IPS-15b (cell line): ENCODE results near the gene USF3.

ENCODE experiments used
- H3K27me3 ChIP-seq: one replicate; pipeline ENCODE4 v1.6.1; 2013; ENCODE audit warnings: low read length; ENCODE audit not compliant: control insufficient read depth, insufficient read depth
- H3K36me3 ChIP-seq: one replicate; pipeline ENCODE4 v1.6.1; 2013; ENCODE audit warnings: low read length; ENCODE audit not compliant: control insufficient read depth, insufficient read depth
- H3K4me1 ChIP-seq: one replicate; pipeline ENCODE4 v1.6.1; 2013; ENCODE audit warnings: mild to moderate bottlenecking, low read length; ENCODE audit not compliant: control insufficient read depth, insufficient read depth
- H3K4me3 ChIP-seq: one replicate; pipeline ENCODE4 v1.5.1; 2013; ENCODE audit warnings: low read depth, low read length
- H3K9ac ChIP-seq: one replicate; pipeline ENCODE4 v1.6.1; 2013; ENCODE audit warnings: low read depth, mild to moderate bottlenecking, low read length
- H3K9me3 ChIP-seq: one replicate; pipeline ENCODE4 v1.6.1; 2013; ENCODE audit warnings: mild to moderate bottlenecking, low read length; ENCODE audit not compliant: control insufficient read depth, insufficient read depth

USF3 gene

GRCh38 chr3:113626503-113627371 lies 69.7 kb downstream of the USF3 start:
- no peak overlapping the region for H3K9ac ChIP-seq
- no peaks in the 10 kb centered on the region for H3K4me1 ChIP-seq
- no peaks in the 10 kb centered on the region for H3K36me3 ChIP-seq
- peaks cover 11% of the 10 kb centered on the region for H3K27me3 ChIP-seq
- H3K4me3 ChIP-seq, result no peak overlapping the region
- no peaks in the 10 kb centered on the region for H3K9me3 ChIP-seq

- H3K27me3 ChIP-seq, result peaks cover 11% of the 10 kb centered on the region
- no peaks in the 10 kb centered on the region for H3K4me1 ChIP-seq
- H3K9ac ChIP-seq, result no peak overlapping the region
- H3K36me3 ChIP-seq, result no peaks in the 10 kb centered on the region
- H3K4me3 ChIP-seq, result no peak overlapping the region
- no peaks in the 10 kb centered on the region for H3K9me3 ChIP-seq
Measured at GRCh38 chr3:113625834-113626233, 70.6 kb downstream of the USF3 start.

GRCh38 chr3:113623811-113624210 lies 72.6 kb downstream of the USF3 start:
- Histone ChIP-seq H3K36me3 (no peaks in the 10 kb centered on the region), H3K4me3 (no peak overlapping the region), H3K4me1 (no peaks in the 10 kb centered on the region), H3K9ac (no peak overlapping the region), H3K9me3 (no peaks in the 10 kb centered on the region), H3K27me3 (peaks cover 9% of the 10 kb centered on the region)

GRCh38 chr3:113623324-113623723 lies 73.1 kb downstream of the USF3 start:
- Histone ChIP-seq H3K4me1 (no peaks in the 10 kb centered on the region), H3K27me3 (peaks cover 9% of the 10 kb centered on the region), H3K36me3 (no peaks in the 10 kb centered on the region), H3K9me3 (no peaks in the 10 kb centered on the region), H3K4me3 (no peak overlapping the region), H3K9ac (no peak overlapping the region)

- no peaks in the 10 kb centered on the region for H3K4me1 ChIP-seq
- H3K9me3 ChIP-seq, result no peaks in the 10 kb centered on the region
- no peak overlapping the region for H3K9ac ChIP-seq
- H3K4me3 ChIP-seq, result no peak overlapping the region
- no peaks in the 10 kb centered on the region for H3K36me3 ChIP-seq
- peaks cover 9% of the 10 kb centered on the region for H3K27me3 ChIP-seq
Measured at GRCh38 chr3:113620091-113620490, 76.4 kb downstream of the USF3 start.

- Histone ChIP-seq H3K9me3 (no peaks in the 10 kb centered on the region), H3K4me3 (no peak overlapping the region), H3K27me3 (no peaks in the 10 kb centered on the region), H3K9ac (no peak overlapping the region), H3K36me3 (no peaks in the 10 kb centered on the region), H3K4me1 (no peaks in the 10 kb centered on the region)
Measured at GRCh38 chr3:113617726-113618125, 78.7 kb downstream of the USF3 start.

- no peaks in the 10 kb centered on the region for H3K27me3 ChIP-seq
- H3K9ac ChIP-seq, result no peak overlapping the region
- no peak overlapping the region for H3K4me3 ChIP-seq
- no peaks in the 10 kb centered on the region for H3K36me3 ChIP-seq
- H3K9me3 ChIP-seq, result no peaks in the 10 kb centered on the region
- H3K4me1 ChIP-seq, result no peaks in the 10 kb centered on the region
Measured at GRCh38 chr3:113615976-113616375, 80.5 kb downstream of the USF3 start.

- H3K9me3 ChIP-seq, result no peaks in the 10 kb centered on the region
- H3K9ac ChIP-seq, result no peak overlapping the region
- H3K27me3 ChIP-seq, result no peaks in the 10 kb centered on the region
- H3K4me1 ChIP-seq, result no peaks in the 10 kb centered on the region
- no peak overlapping the region for H3K4me3 ChIP-seq
- H3K36me3 ChIP-seq, result no peaks in the 10 kb centered on the region
Measured at GRCh38 chr3:113614402-113614801, 82.0 kb downstream of the USF3 start.

- Histone ChIP-seq H3K27me3 (no peaks in the 10 kb centered on the region), H3K4me3 (no peak overlapping the region)
Measured at GRCh38 chr3:113607219-113607596, 89.2 kb downstream of the USF3 start.

GRCh38 chr3:113606539-113607218 lies 89.8 kb downstream of the USF3 start:
- H3K9me3 ChIP-seq, result no peaks in the 10 kb centered on the region
- H3K9ac ChIP-seq, result no peak overlapping the region
- no peak overlapping the region for H3K4me3 ChIP-seq
- peaks cover 15% of the 10 kb centered on the region for H3K4me1 ChIP-seq
- no peaks in the 10 kb centered on the region for H3K36me3 ChIP-seq
- H3K27me3 ChIP-seq, result no peaks in the 10 kb centered on the region

More at GRCh38 chr3:113607219-113607596, 89.2 kb downstream of the USF3 start:
- no peaks in the 10 kb centered on the region for H3K9me3 ChIP-seq
- H3K4me1 ChIP-seq, result peaks cover 15% of the 10 kb centered on the region
- no peak overlapping the region for H3K9ac ChIP-seq
- no peaks in the 10 kb centered on the region for H3K36me3 ChIP-seq

- H3K27me3 ChIP-seq, result no peaks in the 10 kb centered on the region
- no peaks in the 10 kb centered on the region for H3K36me3 ChIP-seq
- peaks cover 15% of the 10 kb centered on the region for H3K4me1 ChIP-seq
- no peak overlapping the region for H3K4me3 ChIP-seq
- H3K9ac ChIP-seq, result no peak overlapping the region
- no peaks in the 10 kb centered on the region for H3K9me3 ChIP-seq
Measured at GRCh38 chr3:113602836-113603235, 93.6 kb downstream of the USF3 start.

GRCh38 chr3:113602256-113602655 lies 94.2 kb downstream of the USF3 start:
- no peaks in the 10 kb centered on the region for H3K9me3 ChIP-seq
- no peaks in the 10 kb centered on the region for H3K36me3 ChIP-seq

More at GRCh38 chr3:113602256-113602655, 94.2 kb downstream of the USF3 start:
- Histone ChIP-seq H3K4me3 (no peak overlapping the region), H3K27me3 (no peaks in the 10 kb centered on the region), H3K9ac (no peak overlapping the region), H3K4me1 (peaks cover 12% of the 10 kb centered on the region)
